HG03097 (cell line): ENCODE data around the gene MAP4.
"Not testable (repeated sequence)": the region's sequence is repeated elsewhere in the genome, so short reads cannot be mapped to it uniquely, and the experiment has no call there.

ENCODE experiments used
- ATAC-seq: cut with Tn5 transposase; IDR thresholded peaks from one replicate; pipeline ENCODE4 v1.9.1; 2021; ENCODE audit not compliant: unreplicated experiment, low FRiP score

Gene MAP4

DNA sequence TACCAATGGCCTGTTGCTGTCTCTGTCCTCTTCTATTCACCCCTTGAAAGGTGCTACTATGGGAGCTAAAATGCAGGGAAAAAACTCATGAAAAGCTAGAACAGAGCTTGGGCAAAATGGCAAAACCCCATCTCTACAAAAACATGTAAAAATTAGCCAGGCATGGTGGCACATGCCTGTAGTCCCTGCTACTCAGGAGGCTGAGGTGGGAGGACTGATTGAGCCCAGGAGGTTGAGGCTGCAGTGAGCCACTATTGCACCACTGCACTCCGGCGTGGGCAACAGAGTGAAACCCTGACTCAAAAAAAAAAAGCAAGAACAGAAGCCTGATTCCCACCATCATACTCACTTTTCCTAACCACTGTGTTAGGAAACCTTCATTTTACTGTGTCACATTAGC lies 1.9 kb downstream of the MAP4 start:
- ATAC-seq = no peak

DNA sequence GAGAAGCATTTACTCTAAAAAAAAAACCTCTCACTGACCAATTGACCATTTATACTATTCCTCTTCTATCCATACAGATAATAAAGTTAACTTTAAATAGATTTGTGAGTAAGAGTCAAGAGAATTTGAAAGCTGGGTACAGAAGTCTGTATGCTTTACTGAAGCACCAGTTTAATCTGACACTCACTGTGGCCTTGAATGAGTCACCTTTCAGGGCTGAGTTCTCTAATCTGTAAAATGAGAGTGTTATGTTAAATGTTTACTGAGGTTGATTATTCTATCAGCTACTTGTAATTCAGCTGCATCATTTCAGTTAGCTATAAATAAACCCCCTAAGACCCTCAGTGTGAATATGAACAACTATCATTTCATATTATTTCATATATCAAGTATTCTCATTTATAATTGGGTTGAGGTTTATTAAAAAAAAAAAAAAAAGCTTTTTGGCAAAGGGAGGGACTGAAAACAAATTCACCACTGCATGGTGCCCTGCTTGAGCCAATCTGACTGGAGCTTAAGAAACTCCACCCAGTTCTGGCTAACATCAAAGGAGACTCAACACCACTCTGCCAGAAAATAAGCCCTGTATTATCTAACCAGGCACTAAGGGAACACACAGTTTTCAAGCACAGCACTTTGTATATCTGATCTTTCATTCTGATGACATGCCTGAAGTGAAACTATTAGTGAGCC lies 2.8 kb downstream of the MAP4 start:
- no peak for ATAC-seq

DNA sequence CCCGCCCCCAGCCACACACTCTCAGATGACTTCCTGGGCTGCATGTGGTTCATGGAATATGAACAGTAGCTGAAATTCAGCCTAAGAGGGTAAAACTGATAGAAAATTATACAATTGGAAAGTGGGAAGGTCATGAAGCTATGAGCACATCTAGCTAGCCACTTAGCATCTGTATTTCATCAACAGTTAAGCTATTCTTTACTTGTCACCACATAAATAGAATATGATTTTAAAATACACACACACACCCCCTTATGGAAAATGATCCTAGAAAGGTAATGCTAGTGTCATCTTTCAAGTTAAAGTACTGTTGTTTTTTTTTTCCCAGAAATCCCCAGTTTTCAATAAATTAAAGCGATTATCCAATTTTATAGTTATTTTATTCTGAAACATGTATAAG lies 3.6 kb downstream of the MAP4 start:
- no peak for ATAC-seq

DNA sequence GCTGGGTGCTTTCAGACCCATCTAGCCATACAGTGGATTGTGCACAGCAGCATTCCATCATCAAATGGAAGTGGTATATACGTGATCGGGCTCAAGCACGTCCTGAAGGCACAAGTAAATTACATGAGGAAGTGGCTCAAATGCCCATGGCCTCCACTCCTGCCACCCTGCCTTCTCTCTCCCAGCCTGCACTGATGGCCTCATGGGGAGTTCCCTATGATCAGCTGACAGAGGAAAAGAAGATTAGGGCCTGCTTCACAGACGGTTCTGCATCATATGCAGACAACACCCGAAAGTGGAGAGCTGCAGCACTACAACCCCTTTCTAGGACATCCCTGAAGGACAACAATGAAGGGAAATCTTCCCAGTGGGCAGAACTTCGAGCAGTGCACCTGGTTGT lies 8.2 kb downstream of the MAP4 start:
- ATAC-seq = not testable (repeated sequence)

DNA sequence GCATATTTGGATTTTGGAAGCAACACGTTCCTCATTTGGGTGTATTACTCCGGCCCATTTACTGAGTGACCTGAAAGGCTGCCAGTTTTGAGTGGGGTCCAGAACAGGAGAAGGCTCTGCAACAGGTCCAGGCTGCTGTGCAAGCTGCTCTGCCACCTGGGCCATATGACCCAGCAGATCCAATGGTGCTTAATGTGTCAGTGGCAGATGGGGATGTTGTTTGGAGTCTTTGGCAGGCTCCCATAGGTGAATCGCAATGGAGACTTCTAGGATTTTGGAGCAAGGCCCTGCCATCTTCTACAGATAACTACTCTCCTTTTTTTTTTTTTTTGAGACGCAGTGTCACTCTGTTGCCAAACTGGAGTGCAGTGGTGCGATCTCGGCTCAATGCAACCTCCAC lies 8.9 kb downstream of the MAP4 start:
- ATAC-seq = not testable (repeated sequence)

DNA sequence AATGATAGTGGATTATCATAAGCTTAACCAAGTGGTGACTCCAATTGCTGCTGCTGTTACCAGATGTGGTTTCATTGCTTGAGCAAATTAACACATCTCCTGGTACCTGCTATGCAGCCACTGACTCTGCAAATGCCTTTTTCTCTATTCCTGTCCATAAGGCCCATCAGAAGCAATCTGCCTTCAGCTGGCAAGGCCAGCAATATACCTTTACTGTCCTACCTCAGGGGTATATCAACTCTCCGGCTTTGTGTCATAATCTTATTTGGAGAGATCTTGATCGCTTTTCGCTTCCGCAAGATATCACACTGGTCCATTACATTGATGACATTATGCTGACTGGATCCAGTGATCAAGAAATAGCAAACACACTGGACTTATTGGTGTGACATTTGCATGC lies 9.4 kb downstream of the MAP4 start:
- not testable (repeated sequence) for ATAC-seq

DNA sequence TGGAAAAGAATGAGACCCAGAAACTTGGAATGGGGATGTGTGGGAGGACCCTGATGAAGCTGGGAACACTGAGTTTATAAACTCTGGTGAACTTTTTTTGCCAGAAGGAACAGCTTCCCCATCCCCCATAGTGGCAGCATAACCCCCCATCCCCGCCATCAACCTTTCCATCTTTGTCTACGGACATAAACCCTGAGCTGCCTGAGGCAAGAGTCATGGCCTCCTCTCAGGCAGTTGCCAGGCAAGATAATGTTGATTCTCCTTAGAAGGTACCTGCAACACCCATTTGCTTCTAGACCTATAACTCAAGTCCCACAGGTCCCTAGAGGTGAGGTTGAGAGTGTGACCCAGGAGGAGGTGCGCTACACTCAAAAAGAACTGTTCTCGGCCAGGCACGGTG lies 11.5 kb downstream of the MAP4 start:
- no peak for ATAC-seq

DNA sequence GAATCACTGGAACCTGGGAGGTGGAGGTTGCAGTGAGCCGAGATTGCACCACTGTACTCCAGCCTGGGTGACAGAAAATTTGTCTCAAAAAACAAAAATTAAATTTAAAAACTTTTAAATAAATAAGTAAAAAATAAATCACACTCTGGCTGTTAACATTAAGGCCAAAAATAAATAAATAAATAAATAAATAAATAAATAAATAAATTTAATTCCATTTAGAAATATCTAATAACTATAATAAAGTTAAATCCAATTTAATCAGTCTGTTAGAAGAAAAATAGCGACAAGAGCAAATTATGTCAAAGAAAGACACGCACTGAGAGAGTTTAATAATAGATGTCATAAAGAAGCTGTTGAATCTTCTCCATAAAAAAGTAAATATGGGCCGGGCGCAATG lies 13.4 kb downstream of the MAP4 start:
- ATAC-seq = no peak

DNA sequence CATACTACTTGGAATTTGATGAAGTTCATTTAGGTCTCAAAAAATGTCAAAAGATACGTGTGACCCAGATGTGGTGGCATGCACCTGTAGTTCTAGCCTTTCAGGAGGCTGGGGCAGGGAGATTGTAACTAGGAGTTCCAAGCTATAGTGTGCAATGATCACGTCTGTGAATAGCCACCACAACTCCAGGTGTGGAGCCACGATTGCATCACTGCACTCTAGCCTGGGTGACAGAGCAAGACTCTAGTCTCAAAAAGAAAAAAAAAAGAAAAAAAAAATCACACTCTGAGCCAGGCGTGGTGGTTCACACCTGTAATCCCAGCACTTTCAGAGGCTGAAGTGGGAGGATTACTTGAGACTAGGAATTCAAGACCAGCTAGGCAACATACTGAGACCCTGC lies 14.2 kb downstream of the MAP4 start:
- no peak for ATAC-seq

DNA sequence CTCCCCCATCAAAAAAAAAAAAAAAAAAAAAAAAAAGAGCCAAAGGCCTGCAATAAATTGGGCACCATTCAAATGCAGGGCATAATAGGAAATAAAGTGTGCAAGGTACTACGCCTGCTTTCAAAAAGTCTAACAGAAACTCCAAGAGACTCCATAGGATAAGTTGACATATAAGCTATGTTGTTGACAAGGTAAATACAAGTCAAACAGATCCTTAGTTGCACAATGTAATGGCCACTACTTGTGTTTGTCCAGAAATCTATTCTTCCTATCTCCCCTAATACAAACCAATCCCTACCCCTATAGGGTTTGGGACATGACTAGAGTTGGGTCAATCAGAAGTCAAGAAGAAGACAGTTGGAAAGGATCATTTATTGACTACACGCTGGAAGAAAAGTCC lies 16.0 kb downstream of the MAP4 start:
- no peak for ATAC-seq

DNA sequence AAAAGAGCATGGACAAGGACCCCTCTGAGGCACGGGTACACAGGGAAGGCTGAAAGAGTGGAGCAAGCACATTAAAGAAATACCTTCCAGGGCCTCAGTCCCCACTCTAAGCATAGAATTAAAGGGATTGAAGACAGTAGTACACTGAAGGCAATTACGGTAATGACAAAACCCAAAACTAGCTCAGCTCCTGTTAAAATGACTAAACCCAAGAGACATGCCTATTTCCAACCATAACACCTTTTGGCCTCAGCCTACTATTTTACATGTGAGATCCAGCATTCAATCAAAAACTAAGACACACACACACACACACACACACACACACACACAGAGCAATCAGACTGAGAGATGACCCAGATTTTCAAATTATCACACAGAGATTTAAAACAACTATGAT lies 19.8 kb downstream of the MAP4 start:
- no peak for ATAC-seq

DNA sequence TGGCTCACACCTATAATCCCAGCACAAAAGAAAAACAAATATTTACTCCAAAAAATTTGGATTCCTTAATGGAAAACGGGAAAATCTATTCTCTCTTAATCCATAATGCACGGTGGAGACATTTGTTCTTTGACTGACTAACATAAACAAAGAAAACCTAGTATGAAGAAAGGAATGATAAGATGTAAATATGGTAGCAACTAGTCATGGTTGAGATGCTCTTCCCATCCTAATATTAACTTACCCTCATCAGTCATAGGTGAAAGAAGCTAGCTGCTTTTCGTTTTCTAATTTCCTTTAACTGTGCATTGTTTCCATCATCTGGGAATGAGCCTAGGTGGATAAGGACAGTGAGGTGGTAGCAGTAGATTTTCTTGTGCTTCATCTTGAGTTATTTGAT lies 22.0 kb downstream of the MAP4 start:
- no peak for ATAC-seq

DNA sequence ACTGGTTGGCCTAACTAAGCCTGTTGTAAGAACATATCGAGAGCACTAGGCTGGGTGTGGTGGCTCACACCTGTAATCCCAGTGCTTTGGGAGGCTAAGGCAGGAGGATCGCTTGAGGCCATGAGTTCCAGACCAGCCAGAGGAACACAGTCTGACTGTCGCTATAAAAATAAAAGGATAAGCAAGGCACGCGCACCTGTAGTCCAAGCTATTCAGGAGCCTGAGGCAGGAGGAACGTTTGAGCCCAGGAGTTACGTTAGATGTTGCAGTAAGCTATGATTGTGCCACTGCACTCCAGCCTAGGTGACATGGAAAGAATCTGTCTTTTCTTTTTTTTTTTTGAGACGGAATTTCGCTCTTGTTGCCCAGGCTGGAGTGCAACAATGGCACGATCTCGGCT lies 24.9 kb downstream of the MAP4 start:
- no peak for ATAC-seq

DNA sequence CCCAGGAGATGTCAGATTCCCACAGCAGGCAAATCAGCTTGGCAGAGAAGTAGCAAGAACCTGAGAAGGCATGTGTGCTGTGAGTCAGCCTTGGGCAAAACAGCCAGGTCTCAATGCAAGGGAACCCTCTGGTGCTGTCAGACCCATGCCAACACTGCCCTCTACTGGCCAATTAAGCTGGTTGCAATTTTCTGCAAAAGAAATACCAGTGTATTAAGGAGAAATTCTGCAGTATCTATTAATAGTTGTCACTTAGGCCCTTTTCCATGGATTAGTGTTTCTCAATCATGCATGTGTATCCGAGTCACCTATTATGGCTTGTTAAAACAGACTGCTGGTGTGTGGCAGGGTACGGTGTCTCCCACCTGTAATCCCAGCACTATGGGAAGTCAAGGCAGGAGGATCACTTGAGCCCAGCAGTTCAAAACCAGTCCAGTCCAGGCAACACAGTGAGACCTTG lies 26.2 kb downstream of the MAP4 start:
- no peak for ATAC-seq

DNA sequence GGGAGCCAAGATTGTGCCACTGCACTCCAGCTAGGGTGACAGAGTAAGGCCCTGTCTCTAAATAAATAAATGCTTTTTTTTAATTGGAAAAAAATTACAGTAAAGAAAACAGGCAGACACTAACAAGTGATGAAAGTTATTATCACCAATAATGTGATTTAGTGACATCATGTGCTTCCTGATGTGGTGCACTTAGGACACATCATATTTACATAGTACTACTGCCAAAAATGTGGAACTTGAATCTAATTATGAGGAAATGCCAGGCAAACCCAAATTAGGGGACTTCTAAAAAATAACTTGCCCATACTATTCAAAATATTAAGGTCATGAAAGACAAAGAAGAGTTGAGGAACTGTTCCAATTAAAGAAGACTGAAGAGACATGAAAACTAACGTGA lies 30.8 kb downstream of the MAP4 start:
- no peak for ATAC-seq

DNA sequence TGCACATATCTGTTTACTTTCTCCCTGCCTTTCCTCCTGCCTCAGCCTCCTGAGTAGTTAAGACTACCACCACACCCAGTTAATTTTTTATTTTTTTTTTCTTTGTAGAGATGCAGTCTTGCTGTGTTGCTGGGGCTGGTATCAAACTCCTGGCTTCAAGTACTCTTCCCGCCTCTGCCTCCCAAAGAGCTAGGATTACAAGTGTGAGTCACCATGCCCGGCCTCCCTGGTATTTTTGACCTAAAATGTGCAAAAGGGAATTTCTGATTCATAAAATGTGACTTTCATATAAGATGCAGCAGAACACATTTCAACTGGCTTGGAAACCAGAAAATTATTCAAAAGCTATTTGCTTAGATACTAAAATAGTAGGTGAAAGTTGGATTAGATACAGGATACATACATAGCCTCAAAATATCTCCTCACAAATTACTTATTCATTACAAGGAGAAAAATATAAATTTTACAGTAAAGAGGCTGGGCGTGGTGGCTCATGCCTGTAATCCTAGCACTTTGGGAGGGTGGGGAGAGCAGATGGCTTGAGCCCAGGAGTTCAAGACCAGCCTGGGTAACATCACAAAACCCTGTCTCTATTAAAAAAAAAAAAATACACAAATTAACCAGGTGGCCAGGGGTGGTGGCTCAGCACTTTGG lies 32.0 kb downstream of the MAP4 start:
- ATAC-seq = no peak

DNA sequence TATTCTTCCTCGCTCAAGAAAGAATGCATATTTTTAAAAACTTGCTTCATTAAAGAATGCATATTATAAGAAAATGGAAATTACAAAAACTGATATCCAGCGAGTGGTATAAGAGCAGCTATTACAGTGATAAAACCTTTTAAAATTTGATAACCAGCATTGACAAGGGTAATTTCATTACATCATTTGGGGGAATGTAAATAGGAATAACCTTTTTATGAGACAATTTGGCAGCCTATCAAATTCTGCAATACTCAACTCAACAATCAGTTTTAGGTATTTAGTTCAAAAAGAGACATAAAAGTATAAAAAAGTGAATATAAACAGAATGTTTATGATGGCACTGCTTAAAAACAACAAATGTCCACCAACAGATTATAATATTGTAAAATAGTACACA lies 35.4 kb downstream of the MAP4 start:
- ATAC-seq = no peak

DNA sequence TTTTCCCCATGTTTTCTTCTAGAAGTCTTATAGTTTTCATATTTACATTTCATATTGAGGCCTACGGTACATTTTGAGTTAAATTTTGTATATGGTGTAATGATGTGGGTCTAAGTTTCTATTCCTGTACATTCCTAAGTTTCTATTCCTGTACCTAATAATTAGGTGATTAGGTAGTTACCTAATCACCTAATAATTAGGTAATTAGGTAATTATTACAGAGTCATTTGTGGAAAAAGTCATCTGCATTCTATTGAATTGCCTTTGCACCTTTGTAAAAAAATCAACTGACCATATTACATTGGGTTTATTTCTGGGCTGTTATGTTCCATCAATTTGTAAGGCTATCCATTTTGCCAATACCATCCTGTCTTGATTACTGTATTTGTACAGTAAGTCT lies 37.1 kb downstream of the MAP4 start:
- no peak for ATAC-seq

DNA sequence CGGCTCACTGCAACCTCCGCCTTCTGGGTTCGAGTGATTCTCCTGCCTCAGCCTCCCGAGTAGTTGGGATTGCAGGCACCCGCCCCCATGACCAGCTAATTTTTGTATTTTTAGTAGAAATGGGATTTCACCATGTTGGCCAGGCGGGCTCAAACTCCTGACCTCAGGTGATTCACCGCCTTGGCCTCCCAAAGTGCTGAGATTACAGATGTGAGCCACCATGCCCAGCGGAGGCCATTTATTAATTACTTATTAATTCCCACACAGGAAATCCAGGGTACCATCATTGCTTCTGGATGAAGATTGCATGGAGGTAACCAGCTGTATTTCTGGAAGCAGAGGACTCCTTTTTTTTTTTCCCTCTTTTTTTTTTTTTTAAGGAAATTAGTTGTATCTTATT lies 37.8 kb downstream of the MAP4 start:
- ATAC-seq = no peak

DNA sequence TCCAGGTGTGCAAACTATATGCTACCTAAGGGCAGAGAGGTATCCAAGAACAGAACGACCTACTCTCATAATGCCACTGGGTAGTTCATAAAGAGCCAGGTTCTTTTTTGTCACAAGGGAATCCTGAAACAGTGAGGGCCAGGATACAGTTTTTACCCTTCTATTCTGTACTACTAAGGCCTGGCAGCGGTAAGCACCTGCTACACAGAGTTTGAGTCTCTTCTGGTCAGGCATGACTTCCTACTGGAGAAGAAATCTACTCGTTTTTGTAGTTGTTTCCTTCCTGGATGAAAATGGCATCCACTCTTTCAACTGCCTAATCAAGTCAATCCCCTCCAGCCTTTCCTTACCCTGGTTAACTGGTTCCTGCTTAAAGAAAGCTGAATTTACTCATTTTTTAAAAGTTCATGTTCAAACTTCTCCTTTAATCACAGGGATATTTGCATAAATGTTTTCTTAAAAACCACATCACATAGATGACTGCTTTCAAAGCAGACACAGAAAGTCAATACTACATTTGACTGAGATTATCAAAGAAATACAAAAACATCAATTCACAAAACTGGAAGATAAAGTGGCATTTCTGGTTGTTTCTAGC lies 40.0 kb downstream of the MAP4 start:
- ATAC-seq = no peak

DNA sequence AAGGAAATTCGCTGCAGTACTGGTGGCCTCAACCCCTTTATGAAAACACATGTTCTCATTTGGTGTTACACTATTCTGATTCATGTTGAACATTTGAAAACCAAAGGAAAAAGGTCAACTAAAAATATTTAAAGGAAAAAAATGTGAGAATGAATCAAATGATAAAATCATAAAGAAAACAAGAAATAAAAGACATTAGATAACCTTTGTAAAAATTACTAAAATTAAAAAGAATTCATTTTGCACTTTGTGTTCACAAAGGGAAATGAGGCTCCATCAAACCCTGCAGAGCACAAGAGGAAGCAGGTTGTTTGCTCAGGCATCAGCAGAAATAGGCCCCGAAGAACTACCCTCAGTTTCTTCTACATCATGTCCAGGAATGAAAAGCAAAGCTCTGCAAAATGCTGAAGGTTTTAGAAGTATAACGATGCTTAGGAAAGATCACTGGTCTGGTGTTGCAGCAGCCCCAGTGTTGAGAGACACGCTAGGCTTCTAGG lies 41.2 kb downstream of the MAP4 start:
- no peak for ATAC-seq

DNA sequence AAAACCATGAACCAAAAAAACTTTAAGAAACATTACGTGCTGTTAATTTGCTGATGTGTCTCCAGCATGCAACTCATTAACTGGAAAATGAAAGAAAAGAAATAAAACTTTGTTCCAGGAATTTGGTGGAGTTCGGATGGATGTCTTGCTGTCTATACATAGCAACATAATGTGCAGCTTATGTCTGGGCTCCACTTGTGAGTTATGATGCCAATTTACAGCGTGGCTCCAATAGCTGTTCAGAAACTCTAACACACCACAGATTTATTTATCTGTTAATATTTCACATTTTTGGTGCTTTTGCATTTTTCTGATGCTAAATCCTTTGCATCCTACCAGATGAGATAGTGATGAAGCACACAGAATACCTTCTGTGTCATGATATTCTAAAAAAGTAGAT lies 45.1 kb downstream of the MAP4 start:
- no peak for ATAC-seq
